HUES64 (cell line): ENCODE results near the gene ACAD11.
"Not testable (repeated sequence)": the region's sequence is repeated elsewhere in the genome, so short reads cannot be mapped to it uniquely, and the experiment has no call there.

ENCODE experiments used
- H3K27ac ChIP-seq: 2 replicates; pipeline ENCODE4 v1.7.0; 2013; ENCODE audit warnings: low read depth, low read length, inconsistent platforms
- H3K27me3 ChIP-seq: 2 replicates; pipeline ENCODE4 v1.6.1; 2013; ENCODE audit warnings: mild to moderate bottlenecking, low read length; ENCODE audit not compliant: insufficient read depth
- H3K36me3 ChIP-seq: 2 replicates; pipeline ENCODE4 v1.6.1; 2013; ENCODE audit warnings: mild to moderate bottlenecking, low read length; ENCODE audit not compliant: insufficient read depth
- H3K4me1 ChIP-seq: 2 replicates; pipeline ENCODE4 v1.6.1; 2013; ENCODE audit warnings: mild to moderate bottlenecking, low read length, moderate library complexity; ENCODE audit not compliant: insufficient read depth
- H3K4me3 ChIP-seq: 2 replicates; pipeline ENCODE4 v1.5.1; 2013; ENCODE audit warnings: mild to moderate bottlenecking, low read length, moderate library complexity
- H3K9ac ChIP-seq: 2 replicates; pipeline ENCODE4 v1.6.1; 2013; ENCODE audit warnings: mild to moderate bottlenecking, low read depth, low read length
- H3K9me3 ChIP-seq: 2 replicates; pipeline ENCODE4 v1.6.1; 2013; ENCODE audit warnings: low read depth, low read length; ENCODE audit not compliant: insufficient read depth
- WGBS: fragments of 150-250, 120-280 bp; methylation state at CpG from one replicate; pipeline ENCODE4 v1.1.7; 2013; ENCODE audit warnings: missing lambda C conversion rate; 5-methylcytosine and 5-hydroxymethylcytosine counted together

Gene ACAD11

GRCh38 chr3:132625613-132626012 is 34.0 kb downstream of the ACAD11 start:
- WGBS = 100% methylated on average over 1 of the region's 1 CpG
- no peak overlapping the region for H3K27ac ChIP-seq
- no peak overlapping the region for H3K9ac ChIP-seq

GRCh38 chr3:132624790-132625189 is 34.8 kb downstream of the ACAD11 start:
- Histone ChIP-seq H3K9ac (no peak overlapping the region), H3K4me1 (peaks cover 8% of the 10 kb centered on the region), H3K9me3 (no peaks in the 10 kb centered on the region), H3K4me3 (no peak overlapping the region), H3K36me3 (peaks cover 24% of the 10 kb centered on the region), H3K27me3 (no peaks in the 10 kb centered on the region), H3K27ac (no peak overlapping the region)
- WGBS = 96% methylated on average over 7 of the region's 7 CpGs

More at GRCh38 chr3:132625613-132626012, 34.0 kb downstream of the ACAD11 start:
- Histone ChIP-seq H3K4me3 (no peak overlapping the region), H3K27me3 (no peaks in the 10 kb centered on the region), H3K36me3 (peaks cover 24% of the 10 kb centered on the region), H3K4me1 (peaks cover 8% of the 10 kb centered on the region), H3K9me3 (no peaks in the 10 kb centered on the region)

DNA sequence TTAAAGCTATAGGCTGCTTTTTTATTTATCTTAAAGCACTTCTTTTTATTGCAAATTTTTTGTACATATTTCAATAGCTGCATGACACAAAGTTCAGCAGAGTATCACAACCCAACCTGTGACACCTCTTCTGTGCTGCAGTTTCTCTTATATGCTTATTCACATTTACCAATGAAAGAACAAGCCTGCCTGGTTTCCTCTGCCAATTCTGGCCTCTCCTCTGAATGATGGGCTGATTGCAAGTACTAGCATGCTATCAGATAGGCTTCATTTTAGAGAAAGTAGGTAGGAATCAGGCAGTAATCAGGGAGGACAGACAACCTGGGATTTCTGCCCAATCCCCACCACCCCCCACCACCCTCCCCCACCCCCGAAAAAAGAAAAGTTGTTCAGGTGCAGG is 36.0 kb downstream of the ACAD11 start:
- no peak overlapping the region for H3K27ac ChIP-seq
- H3K36me3 ChIP-seq = peaks cover 28% of the 10 kb centered on the region
- no peak overlapping the region for H3K9ac ChIP-seq
- no peak overlapping the region for H3K4me3 ChIP-seq
- peaks cover 8% of the 10 kb centered on the region for H3K4me1 ChIP-seq
- WGBS = no CpG with 5 or more reads among the region's 1 CpG
- H3K27me3 ChIP-seq = no peaks in the 10 kb centered on the region
- no peaks in the 10 kb centered on the region for H3K9me3 ChIP-seq

DNA sequence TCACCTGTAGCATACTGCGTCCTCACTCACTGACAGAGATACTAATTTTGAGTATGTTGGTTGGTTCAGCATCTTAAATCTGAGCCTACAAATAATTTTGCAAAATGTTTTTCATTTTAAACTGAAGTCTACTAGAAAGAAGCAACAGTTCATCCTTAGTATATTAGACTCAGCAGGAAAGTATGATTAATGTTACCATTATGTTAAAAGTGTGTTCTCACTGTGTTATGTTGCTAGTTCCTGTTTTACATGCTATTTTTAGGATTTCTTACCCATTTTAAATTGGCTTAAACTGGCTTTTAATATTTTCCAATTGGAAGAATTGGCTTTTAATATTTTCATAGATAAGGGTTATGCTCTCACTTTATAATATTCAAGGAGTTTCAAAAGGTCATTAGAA is 36.8 kb downstream of the ACAD11 start:
- H3K4me3 ChIP-seq = no peak overlapping the region
- no peaks in the 10 kb centered on the region for H3K9me3 ChIP-seq
- H3K4me1 ChIP-seq = peaks cover 8% of the 10 kb centered on the region
- WGBS = 100% methylated on average over 1 of the region's 1 CpG
- H3K27ac ChIP-seq = no peak overlapping the region
- no peaks in the 10 kb centered on the region for H3K27me3 ChIP-seq
- peaks cover 26% of the 10 kb centered on the region for H3K36me3 ChIP-seq
- H3K9ac ChIP-seq = no peak overlapping the region

DNA sequence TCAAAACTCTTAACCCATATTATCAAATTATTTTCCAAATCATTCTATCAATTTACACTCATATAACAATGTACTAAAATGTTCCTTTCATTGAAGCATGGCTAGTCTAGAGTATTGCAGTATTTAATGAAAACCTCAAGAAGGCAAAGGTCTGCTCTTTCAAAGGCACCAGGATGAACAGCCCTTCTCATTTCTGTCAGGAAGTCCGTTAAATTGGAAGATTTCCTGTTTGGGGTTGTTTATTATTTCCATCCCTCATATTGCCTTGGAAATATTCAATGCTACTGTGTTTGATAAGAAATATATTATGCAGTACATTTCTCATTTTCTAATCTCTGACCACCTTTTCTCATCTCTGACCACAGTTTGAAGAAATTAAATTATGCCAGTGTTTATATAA is 37.5 kb downstream of the ACAD11 start:
- H3K36me3 ChIP-seq = peaks cover 23% of the 10 kb centered on the region
- WGBS = no CpG with 5 or more reads among the region's 1 CpG
- no peaks in the 10 kb centered on the region for H3K27me3 ChIP-seq
- peaks cover 8% of the 10 kb centered on the region for H3K4me1 ChIP-seq
- H3K27ac ChIP-seq = no peak overlapping the region
- no peak overlapping the region for H3K9ac ChIP-seq
- H3K4me3 ChIP-seq = no peak overlapping the region
- no peaks in the 10 kb centered on the region for H3K9me3 ChIP-seq

GRCh38 chr3:132616780-132617179 is 42.8 kb downstream of the ACAD11 start:
- Histone ChIP-seq H3K27ac (no peak overlapping the region), H3K36me3 (peaks cover 10% of the 10 kb centered on the region), H3K9me3 (no peaks in the 10 kb centered on the region), H3K4me3 (no peak overlapping the region), H3K4me1 (no peaks in the 10 kb centered on the region), H3K27me3 (no peaks in the 10 kb centered on the region), H3K9ac (no peak overlapping the region)
- WGBS = 93% methylated on average over 1 of the region's 1 CpG

DNA sequence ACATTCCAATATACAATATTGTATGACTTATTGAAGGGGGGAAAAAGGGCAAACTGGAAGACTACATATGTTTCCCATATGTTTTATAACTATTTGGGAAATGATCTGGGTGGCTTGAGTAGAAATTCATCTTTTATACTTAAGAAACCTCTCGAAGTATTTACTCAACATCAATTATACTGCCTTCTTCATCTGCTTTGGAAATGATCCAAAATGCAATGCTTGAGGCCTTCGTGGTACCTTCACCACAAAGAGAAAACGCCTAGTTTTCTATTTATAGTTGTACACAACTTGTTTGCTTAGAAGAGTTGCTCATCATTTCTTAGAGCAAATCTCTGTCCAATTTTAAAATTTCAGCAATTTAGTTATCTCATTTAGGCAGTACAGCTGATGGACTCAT is 43.7 kb downstream of the ACAD11 start:
- Histone ChIP-seq H3K9me3 (no peaks in the 10 kb centered on the region), H3K27me3 (no peaks in the 10 kb centered on the region), H3K36me3 (peaks cover 10% of the 10 kb centered on the region), H3K4me3 (no peak overlapping the region), H3K9ac (no peak overlapping the region), H3K27ac (no peak overlapping the region), H3K4me1 (no peaks in the 10 kb centered on the region)
- WGBS = 92% methylated on average over 3 of the region's 3 CpGs

DNA sequence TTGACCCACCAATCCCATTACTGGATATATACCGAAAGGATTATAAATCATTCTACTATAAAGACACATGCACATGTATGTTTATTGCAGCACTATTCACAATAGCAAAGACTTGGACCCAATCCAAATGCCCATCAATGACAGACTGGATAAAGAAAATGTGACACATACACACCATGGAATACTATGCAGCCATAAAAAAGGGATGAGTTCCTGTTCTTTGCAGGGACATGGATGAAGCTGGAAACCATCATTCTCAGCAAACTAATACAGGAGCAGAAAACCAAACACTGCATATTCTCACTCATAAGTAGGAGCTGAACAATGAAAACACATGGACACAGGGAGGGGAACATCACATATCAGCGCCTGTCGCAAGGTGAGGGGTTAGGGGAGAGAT is 44.3 kb downstream of the ACAD11 start:
- H3K27ac ChIP-seq, H3K4me3 ChIP-seq, H3K9ac ChIP-seq, H3K9me3 ChIP-seq, H3K27me3 ChIP-seq, H3K36me3 ChIP-seq, H3K4me1 ChIP-seq: not testable (repeated sequence)
- 100% methylated on average over 3 of the region's 3 CpGs for WGBS

DNA sequence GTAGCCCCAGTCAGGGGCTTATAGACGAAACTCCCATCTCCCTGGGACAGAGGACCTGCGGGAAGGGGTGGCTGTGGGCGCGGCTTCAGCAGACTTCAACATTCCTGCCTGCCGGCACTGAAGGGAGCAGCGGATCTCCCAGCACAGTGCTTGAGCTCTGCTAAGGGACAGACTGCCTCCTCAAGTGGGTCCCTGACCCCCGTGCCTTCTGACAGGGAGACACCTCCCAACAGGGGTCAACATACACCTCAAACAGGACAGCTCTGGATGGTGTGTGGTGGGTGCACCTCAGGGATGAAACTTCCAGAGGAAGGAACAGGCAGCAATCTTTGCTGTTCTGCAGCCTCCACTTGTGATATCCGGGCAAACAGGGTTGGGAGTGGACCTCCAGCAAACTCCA is 53.0 kb downstream of the ACAD11 start:
- not testable (repeated sequence) for H3K4me3 ChIP-seq, H3K27me3 ChIP-seq, H3K9me3 ChIP-seq, H3K36me3 ChIP-seq, H3K9ac ChIP-seq, H3K27ac ChIP-seq
- H3K4me1 ChIP-seq = peaks cover 15% of the 10 kb centered on the region
- WGBS = 80% methylated on average over 8 of the region's 8 CpGs

GRCh38 chr3:132606085-132606484 is 53.5 kb downstream of the ACAD11 start:
- whole genome bisulfite sequencing = 93% methylated on average over 1 of the region's 1 CpG
- Histone ChIP-seq H3K27me3 (no peaks in the 10 kb centered on the region), H3K27ac (peak overlapping the region; percentile 14; the same call in 1 of the 2 replicates), H3K9ac (no peak overlapping the region), H3K36me3 (peaks cover 8% of the 10 kb centered on the region), H3K4me3 (no peak overlapping the region), H3K4me1 (peaks cover 15% of the 10 kb centered on the region), H3K9me3 (no peaks in the 10 kb centered on the region)

DNA sequence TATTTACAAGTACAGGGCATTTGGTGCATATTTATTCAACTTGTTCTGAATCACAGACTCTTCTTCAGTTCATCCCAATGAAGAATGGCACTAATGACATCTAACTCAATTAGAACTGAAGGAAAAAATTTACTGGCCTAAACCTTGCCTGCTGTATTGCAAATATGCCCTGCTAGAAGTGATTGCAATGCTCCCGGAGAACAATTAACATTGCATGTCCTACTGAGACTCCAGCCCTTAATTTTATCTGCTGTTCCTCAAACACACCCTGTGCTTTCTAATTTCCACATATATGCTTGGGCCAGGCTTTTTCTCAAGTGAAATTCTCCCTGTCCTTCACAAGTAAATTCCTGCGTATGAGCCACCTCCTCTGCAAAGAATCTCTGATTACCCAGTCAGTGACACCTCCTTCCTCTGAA is 54.2 kb downstream of the ACAD11 start:
- 75% methylated on average over 2 of the region's 2 CpGs for WGBS
- Histone ChIP-seq H3K9ac (no peak overlapping the region), H3K27ac (no peak overlapping the region)

GRCh38 chr3:132600614-132601013 is 59.0 kb downstream of the ACAD11 start:
- not testable (repeated sequence) for H3K9me3 ChIP-seq, H3K27ac ChIP-seq, H3K4me1 ChIP-seq, H3K9ac ChIP-seq, H3K4me3 ChIP-seq, H3K36me3 ChIP-seq, H3K27me3 ChIP-seq
- WGBS = no CpG with 5 or more reads among the region's 1 CpG

More for the DNA sequence above, 54.2 kb downstream of the ACAD11 start:
- Histone ChIP-seq H3K4me1 (peaks cover 15% of the 10 kb centered on the region), H3K4me3 (no peak overlapping the region), H3K27me3 (no peaks in the 10 kb centered on the region), H3K36me3 (peaks cover 8% of the 10 kb centered on the region), H3K9me3 (no peaks in the 10 kb centered on the region)
